OCI-LY1 (cell line): ENCODE data around the gene FAP.

Experiments
- CTCF ChIP-seq: fragments of 200-600 bp; sonication (generic), shearing (Covaris generic); IDR thresholded peaks from 2 replicates; pipeline ENCODE4 v1.5.1; 2017; ENCODE audit warnings: mild to moderate bottlenecking, antibody characterized with exemption, low read length, moderate library complexity, mixed read lengths
- EZH2 ChIP-seq: fragments of 200-600 bp; sonication (generic), shearing (Covaris generic); IDR thresholded peaks from 2 replicates; pipeline ENCODE4 v1.8.0; 2017; ENCODE audit warnings: borderline replicate concordance, mixed run types, mild to moderate bottlenecking, antibody characterized with exemption, low read length, moderate library complexity, mixed read lengths

- TF ChIP-seq CTCF: no peak
- no peak for TF ChIP-seq EZH2
Measured at GRCh38 chr2:162230761-162231160, 12.5 kb downstream of the FAP start.
